Suppressor macrophage treated with lipopolysaccharide for 4 hours (primary cell): Measurements from ENCODE around the gene PHETA2.
"Not testable (repeated sequence)": the region's sequence is repeated elsewhere in the genome, so short reads cannot be mapped to it uniquely, and the experiment has no call there.

Experiments used
- DNase-seq: peaks from one replicate; pipeline ENCODE4 v3.0.0-alpha.2; 2020

The PHETA2 gene

DNA sequence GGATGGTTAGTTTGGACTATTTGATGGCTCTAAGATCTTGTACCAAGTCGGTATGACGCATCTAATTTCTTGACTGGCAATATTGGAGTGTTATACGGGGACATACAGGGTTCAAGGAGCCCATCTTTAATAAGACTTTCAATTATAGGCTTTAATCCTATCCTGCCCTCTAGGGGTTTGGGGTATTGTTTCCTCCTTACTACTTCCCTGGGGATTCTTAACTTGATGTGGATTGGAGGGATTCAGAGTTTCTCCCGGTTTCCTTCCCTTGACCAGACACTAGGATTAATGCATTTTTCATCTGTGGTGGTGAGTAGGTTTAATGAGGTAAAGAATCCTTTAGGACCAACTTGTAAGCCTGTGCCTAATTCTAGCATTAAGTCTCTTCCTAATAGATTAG lies 37.8 kb downstream of the PHETA2 start:
- no peak for DNase-seq

DNA sequence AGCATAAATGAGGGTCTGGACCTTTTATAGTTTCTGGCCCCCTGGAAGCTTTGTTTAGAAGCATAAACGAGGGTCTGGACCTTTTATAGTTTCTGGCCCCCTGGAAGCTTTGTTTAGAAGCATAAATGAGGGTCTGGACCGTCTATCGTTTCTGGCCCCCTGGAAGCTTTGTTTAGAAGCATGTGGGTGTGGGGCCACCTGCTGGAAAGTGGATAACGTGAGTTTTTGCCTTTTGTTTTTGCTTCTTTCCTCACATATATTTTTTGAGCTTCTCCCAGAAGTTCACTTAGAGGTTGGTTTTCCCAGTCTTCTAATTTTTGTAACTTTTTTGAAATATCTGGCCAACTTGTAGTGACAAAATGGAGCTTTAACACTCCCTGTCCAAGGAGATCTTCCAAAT lies 38.7 kb downstream of the PHETA2 start:
- DNase-seq = not testable (repeated sequence)

GRCh38 chr22:42114721-42115120 lies 40.7 kb downstream of the PHETA2 start:
- DNase-seq = no peak

- not testable (repeated sequence) for DNase-seq
Observed at GRCh38 chr22:42115420-42115830, 41.4 kb downstream of the PHETA2 start.

- DNase-seq = no peak
Observed at GRCh38 chr22:42116848-42117424, 42.9 kb downstream of the PHETA2 start.

- DNase-seq = not testable (repeated sequence)
Observed at GRCh38 chr22:42120231-42121021, 46.4 kb downstream of the PHETA2 start.

DNA sequence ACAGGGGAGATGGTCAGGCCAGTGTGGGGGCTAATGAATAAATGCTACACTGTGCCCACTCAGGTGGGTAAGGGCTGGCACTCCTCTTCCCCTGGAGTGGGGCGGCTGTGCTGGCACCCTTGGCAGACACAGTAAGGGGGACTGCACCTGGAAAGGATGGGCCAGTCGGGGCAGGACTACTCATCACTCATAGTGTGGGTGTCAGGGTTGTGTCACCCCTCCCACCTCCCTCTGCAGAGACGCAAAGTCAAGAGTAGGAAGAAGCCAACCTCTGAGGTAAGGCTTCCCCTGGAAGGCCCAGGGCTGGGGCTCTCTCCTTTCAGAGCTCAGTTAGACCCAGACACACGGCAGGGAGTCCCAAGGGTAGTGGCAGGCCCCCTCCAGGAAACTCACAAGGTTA lies 49.5 kb downstream of the PHETA2 start:
- DNase-seq = not testable (repeated sequence)

- no peak for DNase-seq
Observed at GRCh38 chr22:42127606-42128005, 53.6 kb downstream of the PHETA2 start.

GRCh38 chr22:42128007-42128406 lies 54.0 kb downstream of the PHETA2 start:
- DNase-seq = not testable (repeated sequence)
